ENCODE results near the gene SPATA25.

DNA sequence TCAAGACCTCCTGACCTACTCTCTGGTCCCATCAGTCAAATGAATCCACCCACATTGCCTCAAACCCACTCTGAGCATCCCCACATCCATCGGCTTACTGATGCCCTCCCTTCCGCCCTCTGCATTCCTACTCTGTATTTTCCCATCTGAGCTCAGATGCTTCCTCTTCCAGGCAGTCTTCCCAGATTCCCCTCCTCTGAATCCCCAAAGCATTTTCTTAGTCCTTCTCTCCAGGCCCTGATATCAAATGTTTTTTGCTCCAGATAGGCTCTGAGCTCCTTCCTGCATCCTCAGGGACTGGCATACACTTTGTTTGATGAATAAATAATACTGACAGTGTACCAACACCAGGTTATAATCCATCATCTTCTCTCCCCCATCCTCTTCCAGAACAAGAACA is 20.7 kb upstream of the SPATA25 start:
- TF ChIP-seq, protein P1, sequence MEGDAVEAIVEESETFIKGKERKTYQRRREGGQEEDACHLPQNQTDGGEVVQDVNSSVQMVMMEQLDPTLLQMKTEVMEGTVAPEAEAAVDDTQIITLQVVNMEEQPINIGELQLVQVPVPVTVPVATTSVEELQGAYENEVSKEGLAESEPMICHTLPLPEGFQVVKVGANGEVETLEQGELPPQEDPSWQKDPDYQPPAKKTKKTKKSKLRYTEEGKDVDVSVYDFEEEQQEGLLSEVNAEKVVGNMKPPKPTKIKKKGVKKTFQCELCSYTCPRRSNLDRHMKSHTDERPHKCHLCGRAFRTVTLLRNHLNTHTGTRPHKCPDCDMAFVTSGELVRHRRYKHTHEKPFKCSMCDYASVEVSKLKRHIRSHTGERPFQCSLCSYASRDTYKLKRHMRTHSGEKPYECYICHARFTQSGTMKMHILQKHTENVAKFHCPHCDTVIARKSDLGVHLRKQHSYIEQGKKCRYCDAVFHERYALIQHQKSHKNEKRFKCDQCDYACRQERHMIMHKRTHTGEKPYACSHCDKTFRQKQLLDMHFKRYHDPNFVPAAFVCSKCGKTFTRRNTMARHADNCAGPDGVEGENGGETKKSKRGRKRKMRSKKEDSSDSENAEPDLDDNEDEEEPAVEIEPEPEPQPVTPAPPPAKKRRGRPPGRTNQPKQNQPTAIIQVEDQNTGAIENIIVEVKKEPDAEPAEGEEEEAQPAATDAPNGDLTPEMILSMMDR (IDR thresholded peaks at IDR 0.05; ENCODE audit: insufficient read depth, low read length, poor library complexity, severe bottlenecking), result no peak
- TF ChIP-seq EZH2phosphoT487 (conservative IDR thresholded peaks at IDR 0.05; ENCODE audit: low read length), result no peak
